Measurements from ENCODE around the gene ZNF213.
A peak's percentile ranks its signal among the peaks of the same experiment; 100 is the strongest.
"Not testable (repeated sequence)": the region's sequence is repeated elsewhere in the genome, so short reads cannot be mapped to it uniquely, and the experiment has no call there.

Gene ZNF213

GRCh38 chr16:3131755-3132377 is 3.0 kb upstream of the ZNF213 start:
- DNase-seq: peak; percentile 42

DNA sequence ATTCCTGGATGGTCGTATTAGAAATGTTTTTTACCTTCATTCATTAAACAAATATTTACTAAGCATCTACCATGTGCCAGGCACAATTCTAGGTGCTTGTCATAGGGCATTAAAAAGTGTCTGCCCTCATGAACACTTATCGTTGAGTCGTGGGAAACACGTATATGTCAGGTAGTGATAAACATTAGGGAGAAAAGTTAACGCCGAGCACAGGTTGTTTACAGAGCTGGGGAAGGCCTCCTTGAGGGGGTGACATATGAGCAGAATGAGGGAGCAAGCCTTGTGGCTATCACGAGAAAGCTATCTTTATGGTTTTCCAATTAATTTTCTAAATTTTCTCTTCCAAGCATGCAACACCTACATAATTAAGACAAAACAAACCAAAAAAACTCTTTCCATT is 985 bp upstream of the ZNF213 start:
- DNase-seq: no peak

DNA sequence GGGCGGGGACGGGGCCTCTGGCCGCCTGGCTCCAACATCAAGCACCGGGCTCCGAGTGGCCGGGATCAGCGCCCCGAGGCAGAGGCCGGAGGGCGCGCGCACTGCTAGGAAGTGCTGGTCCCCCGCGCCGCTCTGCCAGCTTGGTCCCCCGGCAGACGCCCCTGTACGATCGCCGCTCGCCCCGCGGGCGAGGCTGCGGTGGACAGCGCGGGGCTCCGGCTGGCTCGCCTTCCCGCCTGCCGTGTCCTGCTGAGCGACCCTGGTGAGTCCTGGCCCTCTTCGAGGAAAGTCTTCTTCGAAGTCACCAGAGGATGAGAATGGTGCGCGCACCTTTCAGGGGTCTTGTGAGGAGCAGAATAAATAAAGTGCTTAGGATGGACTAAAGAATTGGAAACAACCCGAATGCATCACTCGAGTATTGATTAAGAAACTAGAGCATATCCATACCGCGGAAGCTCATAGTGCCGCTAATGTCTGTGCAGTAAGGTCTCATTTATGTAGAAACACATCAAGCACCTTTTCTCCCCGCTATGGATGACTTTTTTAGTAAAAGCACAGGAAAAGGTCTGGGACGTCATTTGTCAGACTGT is 392 bp downstream of the ZNF213 start:
- DNase-seq: no peak

DNA sequence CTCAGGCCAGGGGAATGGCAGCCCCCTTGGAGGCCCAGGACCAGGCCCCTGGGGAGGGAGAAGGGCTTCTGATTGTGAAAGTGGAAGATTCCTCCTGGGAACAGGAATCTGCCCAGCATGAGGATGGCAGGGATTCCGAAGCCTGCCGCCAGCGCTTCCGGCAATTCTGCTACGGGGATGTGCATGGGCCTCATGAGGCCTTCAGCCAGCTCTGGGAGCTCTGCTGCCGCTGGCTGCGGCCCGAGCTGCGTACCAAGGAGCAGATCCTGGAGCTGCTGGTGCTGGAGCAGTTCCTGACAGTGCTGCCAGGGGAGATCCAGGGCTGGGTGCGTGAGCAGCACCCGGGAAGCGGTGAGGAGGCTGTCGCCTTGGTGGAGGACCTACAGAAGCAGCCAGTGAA is 2.4 kb downstream of the ZNF213 start:
- no peak for DNase-seq

- DNase-seq: no peak
Observed at GRCh38 chr16:3138342-3138741, 3.5 kb downstream of the ZNF213 start.

DNA sequence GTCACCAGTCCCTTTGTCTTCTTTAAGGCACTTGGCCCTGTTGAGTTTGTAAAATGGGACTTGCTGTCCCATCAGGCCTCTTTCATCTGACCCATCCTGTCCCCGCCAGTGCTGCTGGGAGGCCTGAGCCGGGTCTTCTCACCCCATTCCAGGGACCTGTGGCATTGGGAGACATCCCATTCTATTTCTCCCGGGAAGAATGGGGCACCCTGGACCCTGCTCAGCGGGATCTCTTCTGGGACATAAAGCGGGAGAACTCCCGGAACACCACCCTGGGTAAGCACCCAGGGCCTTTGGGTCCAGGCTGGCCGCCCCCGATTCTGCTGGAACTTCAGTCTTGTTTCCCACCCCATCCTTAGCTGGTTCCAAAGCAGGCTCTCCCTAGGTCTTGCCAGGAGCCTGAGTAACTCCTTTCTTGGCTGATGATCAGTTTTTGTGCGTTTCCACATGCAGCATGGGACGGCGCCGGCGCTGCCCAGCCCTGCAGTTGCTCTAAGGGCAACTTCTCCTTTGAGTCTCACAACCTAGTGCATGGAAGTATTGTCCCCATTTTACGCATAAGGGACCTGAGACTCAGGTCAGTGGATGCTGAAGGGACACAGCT is 4.1 kb downstream of the ZNF213 start:
- peak; percentile 10 for DNase-seq

DNA sequence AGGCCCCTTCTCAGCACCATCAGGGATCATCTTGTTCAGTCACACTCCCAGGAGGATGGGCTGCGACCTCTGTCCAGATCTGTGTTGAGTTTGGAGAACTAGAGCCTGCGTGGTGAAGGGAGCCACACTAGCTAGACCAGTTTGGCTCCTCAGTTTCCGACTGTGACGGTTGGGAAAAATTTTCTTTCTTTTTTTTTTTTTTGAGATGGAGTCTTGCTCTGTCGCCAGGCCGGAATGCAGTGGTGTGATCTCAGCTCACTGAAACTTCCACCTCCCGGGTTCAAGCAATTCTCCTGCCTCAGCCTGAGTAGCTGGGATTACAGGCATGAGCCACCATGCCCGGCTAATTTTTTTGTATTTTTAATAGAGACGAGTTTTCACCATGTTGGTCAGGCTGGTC is 4.7 kb downstream of the ZNF213 start:
- DNase-seq: not testable (repeated sequence)

DNA sequence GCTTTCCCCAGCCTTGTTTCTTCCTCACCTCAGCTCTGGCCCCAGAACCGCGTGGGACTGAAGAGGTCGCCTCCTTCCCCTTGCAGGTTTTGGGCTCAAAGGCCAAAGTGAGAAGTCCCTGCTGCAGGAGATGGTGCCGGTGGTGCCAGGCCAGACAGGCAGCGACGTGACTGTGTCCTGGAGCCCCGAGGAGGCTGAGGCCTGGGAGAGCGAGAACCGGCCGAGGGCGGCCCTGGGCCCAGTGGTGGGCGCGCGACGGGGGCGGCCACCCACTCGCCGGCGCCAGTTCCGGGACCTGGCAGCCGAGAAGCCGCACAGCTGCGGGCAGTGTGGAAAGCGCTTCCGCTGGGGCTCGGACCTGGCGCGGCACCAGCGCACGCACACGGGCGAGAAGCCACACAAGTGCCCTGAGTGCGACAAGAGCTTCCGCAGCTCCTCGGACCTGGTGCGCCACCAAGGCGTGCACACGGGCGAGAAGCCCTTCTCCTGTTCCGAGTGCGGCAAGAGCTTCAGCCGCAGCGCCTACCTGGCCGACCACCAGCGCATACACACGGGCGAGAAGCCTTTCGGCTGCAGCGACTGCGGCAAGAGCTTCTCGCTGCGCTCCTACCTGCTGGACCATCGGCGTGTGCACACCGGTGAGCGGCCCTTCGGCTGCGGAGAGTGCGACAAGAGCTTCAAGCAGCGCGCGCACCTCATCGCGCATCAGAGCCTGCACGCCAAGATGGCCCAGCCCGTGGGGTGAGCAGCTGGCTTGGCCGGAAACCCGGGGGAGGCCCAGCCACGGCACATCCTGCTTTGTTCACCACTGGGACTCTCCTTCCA is 6.0 kb downstream of the ZNF213 start:
- DNase-seq: peak; percentile 10

GRCh38 chr16:3141781-3142311 is 7.0 kb downstream of the ZNF213 start:
- no peak for DNase-seq

GRCh38 chr16:3142327-3142726 is 7.5 kb downstream of the ZNF213 start:
- DNase-seq: no peak

DNA sequence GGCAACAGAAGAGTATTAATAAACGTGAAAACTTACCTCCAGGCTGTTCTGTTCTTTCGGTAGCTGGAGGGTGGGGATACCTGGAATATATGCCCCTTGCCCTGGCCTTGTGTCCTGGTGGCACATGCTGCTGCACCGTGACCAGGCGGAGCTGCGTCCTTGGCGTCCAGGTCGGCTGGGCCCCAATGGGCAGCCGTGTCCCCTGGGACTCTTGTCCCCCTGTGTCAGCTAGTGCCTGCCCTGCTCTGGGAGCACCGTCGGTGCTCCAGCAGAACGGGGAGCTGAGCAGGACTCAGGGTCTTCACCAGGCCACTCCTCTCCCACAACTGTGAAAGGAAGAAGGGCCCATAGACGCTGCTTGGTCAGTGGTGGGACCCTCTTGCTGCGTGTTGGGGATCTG is 7.9 kb downstream of the ZNF213 start:
- no peak for DNase-seq

- no peak for DNase-seq
Observed at GRCh38 chr16:3143189-3143588, 8.4 kb downstream of the ZNF213 start.

GRCh38 chr16:3143598-3144320 is 8.9 kb downstream of the ZNF213 start:
- peak; percentile 24 for DNase-seq

DNA sequence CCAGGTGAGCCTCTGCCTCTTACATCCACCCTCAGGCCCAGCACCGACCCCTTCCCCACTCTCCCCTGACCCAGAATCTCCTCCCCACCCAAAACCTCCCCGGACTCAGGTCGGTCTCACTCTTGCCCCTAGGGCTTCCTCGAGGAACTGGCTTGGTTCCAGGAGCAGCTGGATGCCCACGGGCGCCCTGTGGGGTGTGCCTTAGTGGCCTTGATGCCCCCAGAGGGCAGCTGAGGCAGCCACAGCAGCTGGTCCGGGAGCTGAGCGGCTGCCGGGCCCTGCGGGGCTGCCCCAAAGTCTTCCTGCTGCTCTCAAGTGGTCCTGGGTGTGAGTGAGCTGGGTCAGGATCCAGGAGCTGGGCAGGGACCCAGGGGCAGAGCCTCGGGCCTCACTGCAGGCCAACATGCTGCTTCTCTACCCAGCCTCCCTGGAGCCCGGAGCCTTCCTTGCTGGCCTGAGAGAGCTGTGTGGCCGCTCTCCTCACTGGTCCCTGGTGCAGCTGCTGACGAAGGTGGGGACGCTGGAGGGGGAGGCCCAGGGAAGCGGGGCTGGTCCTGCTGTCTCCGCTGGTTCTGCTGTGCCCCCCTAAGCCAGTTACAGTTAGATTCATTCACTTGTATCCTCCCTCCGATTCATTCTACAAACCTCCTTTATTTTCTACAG is 9.6 kb downstream of the ZNF213 start:
- DNase-seq: peak; percentile 20

GRCh38 chr16:3145151-3145550 is 10.3 kb downstream of the ZNF213 start:
- no peak for DNase-seq

GRCh38 chr16:3145660-3146059 is 10.8 kb downstream of the ZNF213 start:
- peak; percentile 19 for DNase-seq

GRCh38 chr16:3147046-3147756 is 12.4 kb downstream of the ZNF213 start:
- DNase-seq: peak; percentile 17

- no peak for DNase-seq
Observed at GRCh38 chr16:3147757-3148104, 12.9 kb downstream of the ZNF213 start.

DNA sequence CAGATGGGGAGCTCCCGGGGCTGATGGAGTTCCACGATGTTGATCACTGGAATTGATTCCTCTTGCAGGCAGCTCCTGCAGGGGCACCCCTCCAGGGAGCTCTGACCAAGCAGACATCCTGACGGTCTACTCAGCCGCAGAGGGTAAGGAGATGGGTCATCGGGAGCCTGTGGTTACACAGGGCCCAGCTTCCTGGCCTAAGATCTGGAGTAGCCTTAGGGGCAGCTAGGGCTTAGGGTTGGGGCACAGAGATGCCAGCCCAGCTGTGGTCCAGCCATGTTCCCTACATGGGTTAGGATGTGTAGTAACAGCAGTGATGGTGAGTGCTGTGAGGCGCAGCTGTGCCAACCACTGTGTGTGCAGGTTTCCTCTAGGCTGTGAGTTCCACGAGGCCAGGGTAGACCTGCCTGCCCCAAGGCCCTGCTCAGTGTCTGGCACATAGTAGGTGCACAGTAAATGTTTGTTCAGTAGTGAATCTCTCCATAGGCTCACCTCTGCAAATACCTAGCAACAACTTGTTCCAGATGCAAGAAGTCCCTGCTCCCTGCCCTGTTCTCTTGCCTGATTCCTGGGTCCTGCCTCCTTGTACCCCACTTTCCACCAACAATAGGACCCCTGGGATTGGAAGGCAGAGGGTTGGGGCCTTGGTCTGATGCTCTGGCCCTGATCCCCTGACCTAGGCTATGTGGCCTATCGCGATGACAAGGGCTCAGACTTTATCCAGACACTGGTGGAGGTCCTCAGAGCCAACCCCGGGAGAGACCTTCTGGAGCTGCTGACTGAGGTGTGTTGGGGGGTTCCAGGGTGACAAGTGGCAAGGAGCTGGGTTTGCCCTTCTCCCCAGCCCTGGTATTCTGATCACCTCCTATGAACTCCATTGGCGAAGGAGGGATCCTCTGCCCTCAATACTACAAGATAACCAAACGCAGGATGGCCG is 13.7 kb downstream of the ZNF213 start:
- no peak for DNase-seq

- no peak for DNase-seq
Observed at GRCh38 chr16:3149193-3149530, 14.3 kb downstream of the ZNF213 start.
